GM19193 (cell line): ENCODE data around the gene PEDS1.

Source experiments
- POLR2A ChIP-seq: IDR thresholded peaks from 4 replicates; pipeline ENCODE4 v1.6.1; 2011; ENCODE audit not compliant: insufficient read depth, insufficient read length; ENCODE audit errors: extremely low read depth

PEDS1 gene

GRCh38 chr20:50149481-50150254, 3.9 kb downstream of the PEDS1 start:
- no peak for TF ChIP-seq POLR2A

GRCh38 chr20:50146732-50147662, 6.5 kb downstream of the PEDS1 start:
- TF ChIP-seq POLR2A: peak; percentile 45

DNA sequence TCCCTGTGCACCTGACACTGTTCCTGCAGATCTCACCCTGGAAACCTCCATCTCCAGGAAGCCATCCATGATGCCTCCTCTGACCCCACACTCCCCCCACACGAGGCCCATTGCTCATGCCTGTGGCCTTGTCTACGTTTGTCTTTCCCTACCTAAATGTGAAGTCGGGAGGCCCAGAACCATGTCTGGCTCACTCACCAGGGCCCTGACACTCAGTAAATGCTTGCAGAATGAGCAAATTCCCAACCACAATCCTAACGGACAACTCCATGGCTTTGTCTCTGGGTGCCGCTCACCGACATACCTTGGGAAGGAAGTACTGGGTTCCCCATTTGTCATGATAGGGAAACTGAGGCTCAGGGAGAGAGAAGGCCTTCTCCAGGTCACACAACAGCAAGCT, 7.3 kb downstream of the PEDS1 start:
- TF ChIP-seq POLR2A: no peak

DNA sequence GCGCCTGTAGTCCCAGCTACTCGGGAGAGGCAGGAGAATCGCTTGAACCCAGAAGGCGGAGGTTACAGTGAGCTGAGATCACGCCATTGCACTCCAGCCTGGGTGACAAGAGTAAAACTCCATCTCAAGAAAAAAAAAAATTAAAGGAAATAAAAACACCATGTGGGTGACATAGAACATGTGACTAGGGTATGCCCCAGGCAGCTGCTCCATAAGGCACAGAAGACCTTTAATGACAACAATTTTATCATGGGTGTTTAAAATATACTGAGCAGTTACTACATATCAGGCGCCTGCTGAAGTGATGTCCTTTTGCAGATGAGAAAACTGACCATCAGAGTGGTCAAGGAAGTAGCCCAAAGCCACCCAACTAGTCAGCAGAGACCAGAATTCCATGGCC, 8.0 kb downstream of the PEDS1 start:
- no peak for TF ChIP-seq POLR2A

- TF ChIP-seq POLR2A: no peak
These were observed 9.2 kb downstream of the PEDS1 start for GRCh38 chr20:50144362-50144761.

- TF ChIP-seq POLR2A: no peak
These were observed 10.7 kb downstream of the PEDS1 start for GRCh38 chr20:50142812-50143211.

DNA sequence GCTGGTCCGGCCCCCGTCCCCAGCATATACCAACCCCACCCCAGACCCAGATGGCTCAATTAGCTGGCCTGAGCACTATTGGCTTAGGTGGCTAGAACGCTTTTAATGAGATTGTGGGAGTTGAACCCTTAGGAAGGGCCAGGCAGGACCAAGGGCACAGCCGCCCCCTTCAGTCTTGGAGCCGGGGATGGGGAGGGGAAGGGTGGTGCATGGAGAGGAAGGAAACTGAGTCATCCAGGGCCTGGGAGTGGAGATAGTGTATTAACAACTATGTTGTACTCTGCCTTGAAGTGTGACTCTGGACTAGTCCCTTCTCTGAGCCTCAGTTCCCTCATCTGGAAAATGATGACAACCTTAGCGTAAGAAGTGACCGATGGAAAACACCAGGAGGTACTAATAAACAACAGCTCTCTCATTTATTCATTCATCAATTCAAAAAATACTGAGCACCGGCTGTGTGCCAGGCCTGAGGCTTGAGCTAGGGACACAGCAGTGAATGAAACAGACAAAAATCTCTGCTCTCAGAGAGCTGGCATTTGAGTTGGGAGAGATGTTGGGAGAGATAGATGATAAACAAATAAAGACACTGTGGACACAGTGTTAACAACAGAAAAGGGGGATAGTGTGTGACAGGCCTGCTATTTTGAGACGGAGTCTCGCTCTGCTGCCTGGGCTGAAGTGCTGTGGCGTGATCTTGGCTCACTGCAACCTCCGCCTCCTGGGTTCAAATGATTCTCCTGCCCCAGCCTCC, 11.5 kb downstream of the PEDS1 start:
- no peak for TF ChIP-seq POLR2A

DNA sequence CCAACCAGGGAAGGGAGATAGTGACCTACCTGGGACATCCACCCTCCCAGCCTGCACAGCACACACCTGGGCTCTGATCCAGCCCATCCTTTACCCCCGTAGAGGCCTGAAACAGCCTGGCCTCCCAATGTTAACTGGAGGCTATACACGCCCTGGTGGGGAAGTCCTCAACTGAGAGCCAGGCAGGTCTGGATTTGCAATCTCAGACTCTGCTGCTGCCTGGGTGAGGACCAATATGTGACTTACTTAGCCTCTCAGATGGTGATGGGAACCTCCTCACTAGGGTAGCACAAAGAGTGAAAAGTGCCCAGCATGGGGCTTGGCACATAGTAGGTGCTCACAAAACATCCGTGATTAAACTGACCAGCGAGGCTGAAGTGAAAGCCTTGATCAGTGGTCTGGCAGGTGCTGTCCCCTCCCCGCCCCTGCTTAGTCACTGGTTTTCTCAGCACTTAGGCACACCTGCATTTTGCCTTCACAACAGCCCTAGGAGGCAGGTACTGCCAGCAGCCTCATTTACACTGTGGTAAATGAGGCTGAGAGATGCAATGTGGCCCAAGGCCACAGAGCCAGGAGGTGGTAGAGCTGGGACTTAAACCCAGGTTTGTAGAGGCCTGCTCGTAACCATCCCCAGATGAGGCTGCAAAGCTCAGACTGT, 12.4 kb downstream of the PEDS1 start:
- no peak for TF ChIP-seq POLR2A

DNA sequence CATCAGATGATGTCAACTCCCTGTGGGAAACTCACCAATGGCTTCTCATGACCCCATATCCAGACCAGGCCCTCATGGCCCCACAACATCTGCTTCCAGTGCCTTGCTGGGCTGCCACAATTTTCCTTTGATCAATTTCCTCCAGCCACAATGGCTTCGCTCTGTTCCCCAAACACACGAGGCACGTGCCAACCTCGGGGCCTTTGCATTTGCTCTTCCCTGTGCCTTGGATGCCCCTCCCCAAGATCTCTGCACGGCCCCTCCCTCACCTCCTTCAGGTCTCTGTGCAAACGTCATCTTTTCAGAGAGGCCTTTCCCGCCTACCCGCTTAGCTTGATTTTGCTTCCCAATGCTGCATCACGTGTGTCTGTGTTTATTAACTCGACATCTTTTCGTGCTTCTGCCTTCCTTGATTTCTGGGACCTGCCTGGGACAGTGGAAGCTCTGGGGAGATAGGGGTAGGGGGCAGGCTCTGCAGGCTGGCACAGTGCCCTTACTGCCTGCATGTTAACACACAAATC, 13.1 kb downstream of the PEDS1 start:
- TF ChIP-seq POLR2A: no peak

DNA sequence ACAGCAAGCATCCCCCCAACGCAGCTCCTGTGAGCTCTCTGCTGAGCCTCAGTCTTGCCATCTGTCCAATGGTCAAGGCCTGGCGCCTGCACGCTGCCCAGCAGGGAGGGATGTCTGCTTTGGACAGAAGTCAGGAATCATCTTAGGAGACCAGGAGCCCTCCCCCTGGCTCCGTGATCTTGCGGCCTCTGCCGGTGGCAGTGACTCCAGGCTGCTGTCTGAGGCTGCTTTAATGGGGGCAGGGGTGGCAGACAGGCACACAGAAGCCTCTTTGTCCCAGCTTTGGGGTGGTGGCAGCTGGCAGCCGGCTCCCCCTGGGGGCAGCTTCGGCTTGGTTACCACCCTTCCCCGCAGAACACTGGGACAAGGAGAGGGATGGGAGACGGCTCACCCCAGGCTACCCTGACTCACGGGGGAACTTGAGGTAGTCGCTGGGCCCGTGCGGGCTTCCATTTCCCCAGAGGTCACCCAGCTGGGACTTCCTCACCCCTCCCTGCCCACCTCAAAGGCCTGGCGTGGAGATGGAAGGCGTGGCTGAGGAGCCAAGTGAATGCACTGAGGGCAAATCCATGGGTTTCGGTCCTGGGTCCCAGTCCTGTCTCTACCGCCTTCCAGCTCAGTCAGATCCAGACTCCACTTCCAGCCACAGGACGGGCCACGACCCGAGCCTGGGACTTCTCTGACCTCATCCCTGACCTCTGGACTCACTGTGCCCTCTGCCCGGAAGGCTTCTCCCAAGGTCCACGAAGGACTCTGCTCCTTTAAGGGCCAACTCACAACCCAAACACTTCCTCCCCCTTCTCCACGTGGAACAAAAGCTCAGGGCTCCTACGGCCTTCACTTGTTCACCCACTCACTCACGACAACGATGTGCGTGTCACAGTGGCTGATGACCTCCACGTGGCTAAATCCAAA, 14.8 kb downstream of the PEDS1 start:
- TF ChIP-seq POLR2A: no peak

DNA sequence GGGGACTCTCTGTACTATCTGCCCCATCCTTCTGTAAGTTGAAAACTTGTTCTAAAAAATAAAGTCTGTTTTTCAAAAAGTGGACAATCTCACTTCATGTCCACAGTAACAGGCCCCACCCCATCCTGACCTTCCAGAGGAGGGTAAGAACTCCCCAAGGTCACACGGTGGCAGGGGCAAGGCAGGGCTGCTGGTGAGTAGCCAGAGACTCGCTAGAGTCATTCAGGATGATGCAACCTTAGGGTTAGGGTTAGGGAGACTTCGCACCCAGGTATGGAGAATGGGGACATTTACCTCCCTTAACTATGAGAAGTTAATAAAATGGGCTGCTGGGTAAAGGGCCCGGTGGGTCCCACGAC, 15.4 kb downstream of the PEDS1 start:
- TF ChIP-seq POLR2A: no peak

- TF ChIP-seq POLR2A: no peak
These were observed 16.5 kb downstream of the PEDS1 start for GRCh38 chr20:50136822-50137599.
